HepG2 (cell line): ENCODE results near the gene CAPN9. TPM values are rescaled to one million over a fixed set of nuclear protein-coding genes. Genes with fewer than 3 reads are reported as not detected.

Experiments
- CREB1 ChIP-seq, 2 experiments: fragments of 450-650 bp in 1 of 2; IDR thresholded peaks; 2 replicates each; pipeline ENCODE4 v1.6.1; 2016 to 2017; ENCODE audit warnings: control low read depth in 1 of 2, mild to moderate bottlenecking in 1 of 2, missing compliant biosample characterization in 1 of 2, missing genetic modification characterization in 1 of 2
- EHMT2 ChIP-seq: fragments of 200-600 bp; sonication (generic); IDR thresholded peaks from 2 replicates; pipeline ENCODE4 v1.7.0; 2017; ENCODE audit warnings: antibody characterized with exemption, low read depth, low read length, borderline replicate concordance
- GFI1 ChIP-seq: sonication (generic); formaldehyde crosslinking; IDR thresholded peaks from 2 replicates; pipeline ENCODE4 v1.5.0; 2020; ENCODE audit warnings: missing genetic modification reagents, mild to moderate bottlenecking, borderline replicate concordance
- IKZF4 ChIP-seq: sonication (generic); formaldehyde crosslinking; IDR thresholded peaks from 2 replicates; pipeline ENCODE4 v1.5.1; 2020; ENCODE audit warnings: borderline replicate concordance, mild to moderate bottlenecking, low read depth, missing genetic modification reagents; ENCODE audit errors: not compliant biosample characterization
- IRX3 ChIP-seq: sonication (generic); formaldehyde crosslinking; IDR thresholded peaks from 2 replicates; pipeline ENCODE4 v1.8.1; 2023; ENCODE audit warnings: mild to moderate bottlenecking, low read depth, missing genetic modification reagents, borderline replicate concordance
- KDM1A ChIP-seq: IDR thresholded peaks from 2 replicates; pipeline ENCODE4 v1.6.1; 2016; ENCODE audit warnings: missing compliant biosample characterization
- KMT2A ChIP-seq: sonication (generic); formaldehyde crosslinking; IDR thresholded peaks from 2 replicates; pipeline ENCODE4 v1.4.0; 2020; ENCODE audit warnings: missing genetic modification reagents
- MYPOP ChIP-seq: sonication (generic); formaldehyde crosslinking; IDR thresholded peaks from 2 replicates; pipeline ENCODE4 v1.8.1; 2023; ENCODE audit warnings: mild to moderate bottlenecking, moderate library complexity, missing genetic modification reagents
- NFATC3 ChIP-seq: sonication (generic); formaldehyde crosslinking; IDR thresholded peaks from 2 replicates; pipeline ENCODE4 v1.5.1; 2020; ENCODE audit warnings: mild to moderate bottlenecking, missing genetic modification reagents
- POLR2AphosphoS2 ChIP-seq: IDR thresholded peaks from 2 replicates; pipeline ENCODE4 v1.6.1; 2011; ENCODE audit warnings: low read depth, low read length, improper control_type of control experiment
- SAFB2 ChIP-seq: sonication (generic); formaldehyde crosslinking; IDR thresholded peaks from 2 replicates; pipeline ENCODE4 v1.5.1; 2020; ENCODE audit warnings: missing genetic modification reagents, low read depth, mild to moderate bottlenecking, borderline replicate concordance
- SKIL ChIP-seq: sonication (generic); formaldehyde crosslinking; IDR thresholded peaks from 2 replicates; pipeline ENCODE4 v1.8.0; 2022; ENCODE audit warnings: missing genetic modification reagents, mild to moderate bottlenecking, moderate library complexity, borderline replicate concordance
- TOE1 ChIP-seq: sonication (generic); formaldehyde crosslinking; IDR thresholded peaks from 2 replicates; pipeline ENCODE4 v1.4.0; 2020; ENCODE audit warnings: mild to moderate bottlenecking, missing genetic modification reagents
- ZNF292 ChIP-seq: sonication (generic); formaldehyde crosslinking; IDR thresholded peaks from 2 replicates; pipeline ENCODE4 v1.8.1; 2022; ENCODE audit warnings: mild to moderate bottlenecking, low read depth, missing genetic modification reagents, borderline replicate concordance
- ZNF737 ChIP-seq: sonication (generic); formaldehyde crosslinking; IDR thresholded peaks from 2 replicates; pipeline ENCODE4 v1.5.0; 2020; ENCODE audit warnings: missing genetic modification reagents, mild to moderate bottlenecking, borderline replicate concordance
- polyA plus RNA-seq, 8 experiments: library from polyadenylated mRNA; depleted of rRNA in 3 of 8; stranded (reverse) in 7 of 8; unstranded in 1 of 8; fragments of >200 nt; fragmentation: Illumina TruSeq in 4 of 8; extraction: Trizol in 4 of 8; gene quantifications; 2 replicates each; pipeline versions ENCODE4 v1.2.1 to v1.2.3, GENCODE V29; 2011 to 2016; ENCODE audit warnings: low read depth in 4 of 8, missing spikeins in 1 of 8, mixed read lengths in 1 of 8; ENCODE audit not compliant: insufficient read depth in 1 of 8
- total RNA-seq, 5 experiments: library from RNA; depleted of rRNA; stranded (reverse); fragments of >200 nt; fragmentation: Illumina TruSeq; extraction: Trizol; gene quantifications; 2 replicates each; pipeline ENCODE4 v1.2.3, GENCODE V29; 2016; ENCODE audit warnings: low read depth in 1 of 5
- TF ChIP-seq, protein P1 (sequence below): sonication (generic); formaldehyde crosslinking; IDR thresholded peaks from 2 replicates; pipeline ENCODE4 v1.8.0; 2022; ENCODE audit warnings: mild to moderate bottlenecking, missing genetic modification reagents, moderate library complexity
- TF ChIP-seq, protein P2 (sequence below): sonication (generic); formaldehyde crosslinking; IDR thresholded peaks from 2 replicates; pipeline ENCODE4 v1.5.0; 2020; ENCODE audit warnings: missing genetic modification reagents, mild to moderate bottlenecking, borderline replicate concordance
- TF ChIP-seq, protein P3 (sequence below): sonication (generic); formaldehyde crosslinking; conservative IDR thresholded peaks from 2 replicates; pipeline ENCODE4 v1.4.0; 2020; ENCODE audit warnings: missing genetic modification reagents
- TF ChIP-seq, protein P4 (sequence below): sonication (generic); formaldehyde crosslinking; IDR thresholded peaks from 2 replicates; pipeline ENCODE4 v1.4.0; 2020; ENCODE audit warnings: missing genetic modification reagents

Gene CAPN9
- total and polyA plus RNA-seq, 2 of the 13 experiments (the other 11 are each of a cell fraction or from before 2014, with no cell fraction given) = 0.04 to 0.31 TPM

GRCh38 chr1:230713915-230714764 is 33.0 kb upstream of the CAPN9 start, which contains the start of gene AGT (continued):
- peak; percentile 52; the same call in 1 of the 2 replicates for TF ChIP-seq ZNF737 (CRISPR knock-in tag)
- TF ChIP-seq, protein P1, sequence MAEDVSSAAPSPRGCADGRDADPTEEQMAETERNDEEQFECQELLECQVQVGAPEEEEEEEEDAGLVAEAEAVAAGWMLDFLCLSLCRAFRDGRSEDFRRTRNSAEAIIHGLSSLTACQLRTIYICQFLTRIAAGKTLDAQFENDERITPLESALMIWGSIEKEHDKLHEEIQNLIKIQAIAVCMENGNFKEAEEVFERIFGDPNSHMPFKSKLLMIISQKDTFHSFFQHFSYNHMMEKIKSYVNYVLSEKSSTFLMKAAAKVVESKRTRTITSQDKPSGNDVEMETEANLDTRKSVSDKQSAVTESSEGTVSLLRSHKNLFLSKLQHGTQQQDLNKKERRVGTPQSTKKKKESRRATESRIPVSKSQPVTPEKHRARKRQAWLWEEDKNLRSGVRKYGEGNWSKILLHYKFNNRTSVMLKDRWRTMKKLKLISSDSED (CRISPR knock-in tag) = 0 out of 2 replicates have a peak, but pooled peaks have one; percentile 58
- TF ChIP-seq, protein P2, sequence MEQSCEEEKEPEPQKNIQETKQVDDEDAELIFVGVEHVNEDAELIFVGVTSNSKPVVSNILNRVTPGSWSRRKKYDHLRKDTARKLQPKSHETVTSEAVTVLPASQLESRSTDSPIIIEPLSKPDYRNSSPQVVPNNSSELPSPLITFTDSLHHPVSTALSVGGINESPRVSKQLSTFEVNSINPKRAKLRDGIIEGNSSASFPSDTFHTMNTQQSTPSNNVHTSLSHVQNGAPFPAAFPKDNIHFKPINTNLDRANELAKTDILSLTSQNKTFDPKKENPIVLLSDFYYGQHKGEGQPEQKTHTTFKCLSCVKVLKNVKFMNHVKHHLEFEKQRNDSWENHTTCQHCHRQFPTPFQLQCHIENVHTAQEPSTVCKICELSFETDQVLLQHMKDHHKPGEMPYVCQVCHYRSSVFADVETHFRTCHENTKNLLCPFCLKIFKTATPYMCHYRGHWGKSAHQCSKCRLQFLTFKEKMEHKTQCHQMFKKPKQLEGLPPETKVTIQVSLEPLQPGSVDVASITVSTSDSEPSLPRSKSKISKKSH (CRISPR knock-in tag) = peak; percentile 89; the same call in 1 of the 2 replicates
- TF ChIP-seq SKIL (CRISPR knock-in tag) = peak; percentile 97
- no peak for TF ChIP-seq EHMT2
- TF ChIP-seq CREB1 (IDR thresholded peaks at IDR 0.05) = no peak
- TF ChIP-seq CREB1 (CRISPR knock-in tag; IDR thresholded peaks at IDR 0.05) = peak; percentile 78
- TF ChIP-seq SAFB2 (CRISPR knock-in tag) = no peak; the same call in 1 of the 2 replicates
- no peak for TF ChIP-seq NFATC3 (CRISPR knock-in tag)
- peak; percentile 88 for TF ChIP-seq GFI1
- peak; percentile 67 for TF ChIP-seq KDM1A (CRISPR knock-in tag)
- no peak for TF ChIP-seq POLR2AphosphoS2
- TF ChIP-seq MYPOP (CRISPR knock-in tag) = 0 out of 2 replicates have a peak, but pooled peaks have one; percentile 85
- peak; percentile 99 for TF ChIP-seq ZNF292 (CRISPR knock-in tag)
- TF ChIP-seq, protein P3, sequence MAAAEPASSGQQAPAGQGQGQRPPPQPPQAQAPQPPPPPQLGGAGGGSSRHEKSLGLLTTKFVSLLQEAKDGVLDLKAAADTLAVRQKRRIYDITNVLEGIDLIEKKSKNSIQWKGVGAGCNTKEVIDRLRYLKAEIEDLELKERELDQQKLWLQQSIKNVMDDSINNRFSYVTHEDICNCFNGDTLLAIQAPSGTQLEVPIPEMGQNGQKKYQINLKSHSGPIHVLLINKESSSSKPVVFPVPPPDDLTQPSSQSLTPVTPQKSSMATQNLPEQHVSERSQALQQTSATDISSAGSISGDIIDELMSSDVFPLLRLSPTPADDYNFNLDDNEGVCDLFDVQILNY (CRISPR knock-in tag) = no peak
- TF ChIP-seq KMT2A (CRISPR knock-in tag) = peak; percentile 70
- peak; percentile 91; the same call in 1 of the 2 replicates for TF ChIP-seq TOE1 (CRISPR knock-in tag)
- TF ChIP-seq IKZF4 (CRISPR knock-in tag) = no peak
- TF ChIP-seq, protein P4, sequence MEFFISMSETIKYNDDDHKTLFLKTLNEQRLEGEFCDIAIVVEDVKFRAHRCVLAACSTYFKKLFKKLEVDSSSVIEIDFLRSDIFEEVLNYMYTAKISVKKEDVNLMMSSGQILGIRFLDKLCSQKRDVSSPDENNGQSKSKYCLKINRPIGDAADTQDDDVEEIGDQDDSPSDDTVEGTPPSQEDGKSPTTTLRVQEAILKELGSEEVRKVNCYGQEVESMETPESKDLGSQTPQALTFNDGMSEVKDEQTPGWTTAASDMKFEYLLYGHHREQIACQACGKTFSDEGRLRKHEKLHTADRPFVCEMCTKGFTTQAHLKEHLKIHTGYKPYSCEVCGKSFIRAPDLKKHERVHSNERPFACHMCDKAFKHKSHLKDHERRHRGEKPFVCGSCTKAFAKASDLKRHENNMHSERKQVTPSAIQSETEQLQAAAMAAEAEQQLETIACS (CRISPR knock-in tag) = no peak
- TF ChIP-seq IRX3 (CRISPR knock-in tag) = 0 out of 2 replicates have a peak, but pooled peaks have one; percentile 30
